Stimulated activated CD4-positive, alpha-beta T cell treated with anti-CD3 and anti-CD28 coated beads, Interleukin-4, amount 100 ng/mL, for 48 hours (primary cell): ENCODE results near the gene SLC23A2.
"Not testable (repeated sequence)": the region's sequence is repeated elsewhere in the genome, so short reads cannot be mapped to it uniquely, and the experiment has no call there.

Experiments used
- DNase-seq, 2 donors: peaks; one replicate each; pipeline ENCODE4 v3.0.0-alpha.2; 2020; ENCODE audit warnings: low read depth in 2 of 2

The SLC23A2 gene

GRCh38 chr20:5001174-5002076 lies at the start of gene SLC23A2:
SLC23A2 (minus strand) TSS chr20:5001510; CDS start chr20:4932562, 68,948 bp downstream.
- peak; percentile 28 to 47 for DNase-seq

GRCh38 chr20:5046656-5047339 lies 45.5 kb upstream of the SLC23A2 start:
- DNase-seq: no peak

- DNase-seq: no peak
These were observed 44.6 kb upstream of the SLC23A2 start for GRCh38 chr20:5045906-5046305.

- DNase-seq: no peak
These were observed 42.8 kb upstream of the SLC23A2 start for GRCh38 chr20:5044075-5044620.

- DNase-seq: no peak
These were observed 40.1 kb upstream of the SLC23A2 start for GRCh38 chr20:5041433-5041832.

- no peak for DNase-seq
These were observed 39.0 kb upstream of the SLC23A2 start for GRCh38 chr20:5040345-5040744.

GRCh38 chr20:5039889-5040288 lies 38.6 kb upstream of the SLC23A2 start:
- DNase-seq: no peak

GRCh38 chr20:5039255-5039657 lies 37.9 kb upstream of the SLC23A2 start:
- DNase-seq: peak in 1 of 2 donors; percentile 1

- DNase-seq: no peak
These were observed 35.5 kb upstream of the SLC23A2 start for GRCh38 chr20:5036828-5037227.

- DNase-seq: not testable (repeated sequence)
These were observed 34.2 kb upstream of the SLC23A2 start for GRCh38 chr20:5035518-5035917.

- no peak for DNase-seq
These were observed 32.3 kb upstream of the SLC23A2 start for GRCh38 chr20:5033566-5033965.

- DNase-seq: not testable (repeated sequence)
These were observed 30.4 kb upstream of the SLC23A2 start for GRCh38 chr20:5031701-5032100.

GRCh38 chr20:5031206-5031557 lies 29.9 kb upstream of the SLC23A2 start:
- DNase-seq: no peak

GRCh38 chr20:5030348-5031205 lies 29.3 kb upstream of the SLC23A2 start:
- DNase-seq: no peak

GRCh38 chr20:5028258-5029059 lies 27.1 kb upstream of the SLC23A2 start:
- DNase-seq: not testable (repeated sequence)

GRCh38 chr20:5024982-5025381 lies 23.7 kb upstream of the SLC23A2 start:
- no peak for DNase-seq

- DNase-seq: no peak
These were observed 22.8 kb upstream of the SLC23A2 start for GRCh38 chr20:5024103-5024502.

GRCh38 chr20:5023171-5023570 lies 21.9 kb upstream of the SLC23A2 start:
- not testable (repeated sequence) for DNase-seq

- no peak for DNase-seq
These were observed 19.4 kb upstream of the SLC23A2 start for GRCh38 chr20:5020760-5021159.

- no peak for DNase-seq
These were observed 12.6 kb upstream of the SLC23A2 start for GRCh38 chr20:5013682-5014447.
